Gastrocnemius medialis (tissue), 4 donors: ENCODE results near the gene RNU1-4.
"Not testable (repeated sequence)": the region's sequence is repeated elsewhere in the genome, so short reads cannot be mapped to it uniquely, and the experiment has no call there.

Experiments used
- CTCF ChIP-seq, 5 experiments: fragments of 450-650 bp in 3 of 5; fragments of 200-600 bp in 2 of 5; sonication (generic) in 2 of 5; IDR thresholded peaks in 4 of 5; conservative IDR thresholded peaks in 1 of 5; 1 replicate in 4 of 5; 2 replicates in 1 of 5; pipeline ENCODE4 v1.5.1; 2016 to 2019; ENCODE audit warnings: antibody characterized with exemption in 5 of 5, mild to moderate bottlenecking in 3 of 5, moderate library complexity in 3 of 5
- POLR2A ChIP-seq, 2 donors: fragments of 450-650 bp; IDR thresholded peaks; one replicate each; pipeline ENCODE4 v1.6.1; 2017; ENCODE audit warnings: antibody characterized with exemption in 2 of 2, mild to moderate bottlenecking in 2 of 2, moderate library complexity in 2 of 2

GRCh38 chr1:16710618-16711017, 29.7 kb upstream of the RNU1-4 start:
- TF ChIP-seq CTCF (IDR thresholded peaks at IDR 0.05 in 4 of 5, conservative IDR thresholded peaks at IDR 0.05 in 1 of 5); POLR2A (IDR thresholded peaks at IDR 0.05): not testable (repeated sequence)
